HG03354 (cell line): Measurements from ENCODE around the gene EXO1.
"Not testable (repeated sequence)": the region's sequence is repeated elsewhere in the genome, so short reads cannot be mapped to it uniquely, and the experiment has no call there.

ENCODE experiments used
- ATAC-seq: cut with Tn5 transposase; IDR thresholded peaks from one replicate; pipeline ENCODE4 v1.9.1; 2021; ENCODE audit warnings: mild to moderate bottlenecking; ENCODE audit not compliant: unreplicated experiment, poor library complexity, severe bottlenecking

Gene EXO1

DNA sequence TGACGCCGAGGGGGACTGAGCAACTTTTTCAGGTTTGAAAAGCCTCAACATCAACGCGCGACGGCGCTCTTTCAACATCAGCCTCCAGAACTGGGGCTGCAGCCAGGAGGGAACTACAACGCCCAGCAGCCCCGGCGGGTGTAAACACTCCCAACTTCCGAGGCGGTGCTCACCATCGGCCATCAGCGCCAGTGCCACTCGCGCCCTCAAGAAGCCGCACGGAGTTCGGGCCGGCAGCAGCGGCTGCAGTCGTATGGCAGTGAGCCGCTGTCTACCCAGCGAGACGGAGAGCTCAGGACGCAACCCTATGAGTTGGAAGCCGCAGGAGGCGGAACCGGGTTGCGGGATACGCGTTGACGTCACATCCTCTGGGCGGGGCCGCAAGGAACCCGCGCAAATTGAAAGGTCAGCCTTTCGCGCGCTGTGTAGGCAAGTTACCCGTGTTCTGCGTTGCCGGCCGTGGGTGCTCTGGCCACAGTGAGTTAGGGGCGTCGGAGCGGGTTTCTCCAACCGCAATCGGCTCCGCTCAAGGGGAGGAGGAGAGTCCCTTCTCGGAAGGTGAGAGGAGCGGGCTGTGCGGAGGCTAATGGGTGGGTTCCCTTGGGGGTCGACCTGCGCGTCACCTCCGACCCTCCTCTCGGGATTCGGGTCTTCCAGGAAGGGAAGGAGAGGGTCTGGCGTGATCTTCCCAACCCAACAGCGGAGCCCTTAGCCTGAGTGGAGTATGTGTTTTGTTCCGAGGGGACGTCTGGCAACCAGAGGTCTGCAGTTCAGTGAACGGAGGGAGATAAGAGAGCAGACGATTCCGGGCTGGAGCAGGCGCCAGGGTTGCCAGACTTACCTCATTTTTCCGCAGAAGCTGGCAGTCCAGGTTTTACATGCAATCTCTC lies at the start of gene EXO1:
TSS of gene EXO1 (plus strand) at position 409 of the 890 bp plus-strand sequence. CDS start 2,222 bp downstream, outside the sequence.
- ATAC-seq, result peak; percentile 97

GRCh38 chr1:241799416-241799815 lies 48.6 kb upstream of the EXO1 start:
- ATAC-seq, result no peak

GRCh38 chr1:241800640-241801039 lies 47.4 kb upstream of the EXO1 start:
- ATAC-seq, result peak; percentile 78

DNA sequence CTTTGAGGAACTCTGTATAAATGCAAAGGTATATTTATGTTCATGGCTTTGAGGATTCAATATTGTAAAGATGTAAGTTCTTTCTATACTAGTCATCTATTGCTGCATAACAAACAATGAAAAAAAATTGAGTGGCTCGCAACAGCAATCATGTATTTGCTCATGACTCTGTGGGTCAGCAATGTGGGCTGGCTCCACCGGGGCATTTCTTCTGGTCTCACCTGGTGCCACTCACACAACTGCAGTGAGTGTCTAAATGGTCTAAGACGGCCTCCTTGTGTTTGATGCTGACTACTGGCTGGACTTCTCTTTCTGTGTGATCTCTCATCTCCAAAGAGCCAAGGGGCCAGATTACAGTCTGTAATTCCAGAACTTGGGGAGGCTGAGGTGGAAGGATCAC lies 45.1 kb upstream of the EXO1 start:
- ATAC-seq, result no peak

- ATAC-seq, result not testable (repeated sequence)
Observed at GRCh38 chr1:241804706-241805105, 43.3 kb upstream of the EXO1 start.

GRCh38 chr1:241808265-241808664 lies 39.7 kb upstream of the EXO1 start:
- no peak for ATAC-seq

GRCh38 chr1:241810769-241811405 lies 37.1 kb upstream of the EXO1 start:
- ATAC-seq, result peak; percentile 88

DNA sequence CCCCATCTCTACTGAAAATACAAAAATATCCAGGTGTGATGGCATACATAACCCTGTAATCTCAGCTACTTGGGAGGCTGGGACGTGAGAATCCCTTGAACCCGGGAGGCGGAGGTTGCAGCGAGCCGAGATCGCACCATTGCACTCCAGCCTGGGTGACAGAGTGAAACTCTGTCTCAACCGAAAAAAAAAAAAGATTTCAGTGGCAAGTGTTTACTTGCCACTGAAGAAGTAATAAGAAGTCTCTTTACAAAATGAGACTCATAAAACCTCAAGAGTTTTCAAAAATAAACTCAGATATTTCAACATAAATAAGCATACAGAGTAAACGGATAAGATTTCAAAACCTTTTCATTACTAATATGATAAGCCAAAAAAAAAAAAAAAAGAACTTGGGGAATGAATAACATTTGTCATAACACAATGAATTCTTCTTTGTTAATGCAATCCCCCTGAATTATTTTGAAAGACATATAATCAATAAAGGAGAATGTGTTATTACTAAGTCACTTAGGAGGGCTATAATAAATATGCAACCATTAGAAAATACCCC lies 34.2 kb upstream of the EXO1 start:
- ATAC-seq, result no peak

DNA sequence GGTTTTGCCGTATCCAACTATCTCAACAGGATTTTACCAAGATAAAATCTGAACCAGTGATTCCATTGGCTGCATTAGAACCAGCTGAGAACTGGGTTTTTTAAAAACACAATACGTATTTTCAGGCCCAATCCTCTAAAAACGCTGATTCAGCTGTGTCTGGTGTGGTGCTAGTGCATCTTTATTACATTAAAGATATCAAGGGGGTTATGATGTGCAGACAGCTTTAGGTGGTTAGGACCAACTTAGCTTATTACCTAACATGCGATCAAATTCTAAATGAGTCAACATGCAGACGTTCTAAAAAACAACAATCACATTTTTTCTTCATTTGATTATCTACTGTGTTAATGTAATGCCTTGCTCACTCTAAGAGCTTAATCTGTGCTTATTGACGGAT lies 32.0 kb upstream of the EXO1 start:
- no peak for ATAC-seq

DNA sequence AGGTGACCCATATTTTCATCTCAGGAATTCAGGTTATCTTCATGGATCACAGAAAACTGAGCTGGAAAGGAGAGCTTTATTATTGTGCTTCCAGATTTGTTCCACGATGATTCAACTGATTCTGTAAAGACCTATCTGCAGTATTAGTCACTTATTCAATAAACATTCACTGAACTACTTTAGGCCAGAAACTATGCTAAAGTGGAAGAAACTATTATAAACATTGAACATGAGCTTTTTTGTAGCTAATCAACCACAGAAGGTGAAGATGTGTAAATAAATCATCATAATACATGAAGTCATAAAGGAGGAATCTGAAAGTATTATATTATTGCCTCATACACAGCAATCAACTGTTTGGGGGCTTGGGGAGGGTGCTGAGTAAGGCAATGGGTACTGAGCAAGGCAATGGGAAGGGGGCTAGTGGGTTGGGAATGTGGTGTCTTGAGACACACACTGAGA lies 30.6 kb upstream of the EXO1 start:
- ATAC-seq, result no peak

- no peak for ATAC-seq
Observed at GRCh38 chr1:241817956-241818612, 29.9 kb upstream of the EXO1 start.

- no peak for ATAC-seq
Observed at GRCh38 chr1:241819340-241819866, 28.6 kb upstream of the EXO1 start.

DNA sequence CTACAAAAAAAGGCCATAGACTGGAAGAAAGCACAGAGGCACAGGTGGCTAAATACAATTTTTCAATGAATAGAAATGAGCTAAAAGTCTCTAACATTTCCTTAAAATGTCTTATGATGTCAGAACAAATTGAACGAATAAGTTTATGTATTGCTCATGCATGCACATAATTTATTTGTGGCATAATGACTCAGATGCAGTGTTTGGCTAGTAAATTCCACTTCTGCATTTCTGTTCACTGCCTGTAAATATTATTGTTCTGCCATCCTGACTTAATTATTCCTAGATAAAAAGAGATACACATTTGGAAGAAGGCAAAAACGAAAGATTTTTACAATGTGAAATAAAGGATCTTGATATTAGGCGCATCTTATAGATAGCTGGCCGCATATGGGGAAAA lies 26.6 kb upstream of the EXO1 start:
- ATAC-seq, result no peak

- ATAC-seq, result no peak
Observed at GRCh38 chr1:241822846-241823245, 25.2 kb upstream of the EXO1 start.

DNA sequence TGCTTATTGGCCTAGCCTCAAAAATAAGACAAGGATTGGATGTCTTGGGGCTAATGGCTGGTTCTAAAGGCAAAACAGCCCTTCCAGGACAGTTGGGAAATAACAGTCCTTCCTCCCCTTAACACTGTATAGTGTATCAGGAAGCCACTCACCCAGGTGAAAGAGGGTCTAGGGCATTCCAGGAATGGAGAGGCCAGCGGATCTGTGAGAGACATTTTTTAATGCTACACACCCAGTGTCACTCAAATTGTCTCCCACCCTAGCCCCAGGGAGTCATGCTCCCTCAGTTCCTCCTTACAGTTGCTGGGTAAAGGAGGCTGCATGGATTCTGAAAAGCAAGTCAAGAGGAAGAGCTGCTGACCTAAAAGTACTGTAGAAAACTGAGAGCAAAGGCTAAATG lies 24.1 kb upstream of the EXO1 start:
- no peak for ATAC-seq

DNA sequence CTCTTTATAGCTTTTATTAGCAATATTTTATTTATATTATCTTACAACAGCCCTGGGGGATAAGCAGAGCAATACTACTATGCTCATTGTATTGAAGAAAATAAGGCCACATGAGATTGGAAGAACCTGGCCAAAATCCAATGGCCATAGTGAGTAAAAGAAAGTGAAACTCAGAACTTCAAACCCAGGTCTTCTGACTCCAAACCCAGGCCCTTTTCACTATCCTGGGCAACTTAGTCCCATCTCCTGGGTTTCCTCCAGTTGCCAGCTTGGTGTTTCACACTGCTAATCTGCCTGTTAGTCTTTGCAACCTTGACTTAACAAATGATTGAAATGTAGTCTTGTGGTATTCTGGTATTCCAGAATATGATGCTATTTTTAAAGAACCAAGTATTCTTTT lies 22.4 kb upstream of the EXO1 start:
- ATAC-seq, result no peak

DNA sequence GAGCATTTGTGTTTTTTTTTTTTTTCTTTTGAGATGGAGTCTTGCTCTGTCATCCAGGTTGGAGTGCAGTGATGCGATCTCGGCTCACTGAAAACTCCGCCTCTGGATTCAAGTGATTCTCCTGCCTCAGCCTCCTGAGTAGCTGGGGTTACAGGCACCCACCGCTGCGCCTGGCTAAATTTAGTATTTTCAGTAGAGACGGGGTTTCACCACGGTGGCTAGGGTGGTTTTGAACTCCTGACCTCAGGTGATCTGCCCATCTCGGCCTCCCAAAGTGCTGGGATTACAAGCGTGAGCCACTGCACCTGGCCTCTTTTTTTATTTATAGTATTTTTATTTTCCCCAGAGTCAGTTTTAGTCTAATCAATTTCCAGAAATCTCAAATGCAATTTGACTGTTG lies 21.4 kb upstream of the EXO1 start:
- ATAC-seq, result not testable (repeated sequence)

DNA sequence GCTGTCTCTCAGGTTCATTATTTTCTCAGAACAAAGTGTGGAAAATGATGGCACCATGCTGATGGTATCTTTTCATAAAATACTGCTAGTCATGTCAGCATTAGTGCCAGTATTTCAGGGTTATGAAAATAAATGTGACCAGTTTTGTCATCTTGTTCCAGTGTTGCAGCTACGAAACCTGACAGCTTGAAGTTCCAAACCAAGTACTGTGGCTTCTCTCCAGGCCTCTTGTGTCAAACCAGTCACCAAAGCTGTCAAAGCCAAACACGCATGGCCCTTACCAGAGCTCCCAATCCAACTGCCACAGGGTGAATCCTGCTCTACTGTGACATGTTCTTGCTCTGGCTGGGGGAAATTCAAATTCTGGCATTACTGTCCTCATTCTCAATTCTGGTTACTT lies 20.7 kb upstream of the EXO1 start:
- no peak for ATAC-seq

DNA sequence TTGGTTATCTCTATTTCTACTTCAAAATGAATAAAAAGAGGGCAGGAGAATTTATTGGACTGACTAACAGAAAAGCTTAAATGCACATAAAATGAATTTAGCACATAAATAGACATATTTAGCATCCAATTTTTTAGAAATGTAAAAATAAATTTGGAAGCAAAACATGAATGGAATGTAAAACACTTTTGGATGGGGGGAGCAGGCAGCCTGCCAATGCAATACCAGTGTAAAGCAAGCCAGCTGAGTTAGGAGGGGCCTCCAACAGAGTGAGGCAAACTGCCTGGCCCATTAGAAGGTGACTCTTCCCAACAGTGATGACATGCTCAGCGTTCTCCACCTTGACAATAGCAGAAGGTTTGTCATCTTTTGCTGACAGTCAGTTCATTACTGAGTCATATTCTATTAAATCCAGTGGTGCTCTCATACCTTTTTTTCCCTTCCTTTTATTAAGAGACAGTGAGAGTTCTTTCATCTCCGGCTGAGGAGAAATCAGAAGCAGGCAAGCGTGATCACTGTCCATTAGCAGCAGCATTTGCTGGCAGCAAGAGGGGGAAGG lies 19.5 kb upstream of the EXO1 start:
- ATAC-seq, result no peak

DNA sequence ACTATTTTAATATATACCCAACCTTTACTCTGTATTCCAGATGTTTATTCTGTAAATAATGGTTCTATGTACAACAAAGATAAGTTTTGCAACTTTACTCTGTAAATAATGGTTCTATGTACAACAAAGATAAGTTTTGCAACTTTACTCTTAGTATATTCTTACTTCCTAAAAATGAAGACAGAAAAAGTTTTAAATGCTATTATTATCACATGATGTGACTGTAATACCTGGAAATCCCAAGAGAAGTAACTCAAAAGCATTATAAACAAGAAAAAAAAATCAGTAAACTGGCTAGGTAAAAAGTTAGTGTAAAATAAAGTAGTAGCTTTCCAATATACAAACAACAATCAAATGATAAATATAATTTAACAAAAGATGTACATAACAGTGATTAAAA lies 18.5 kb upstream of the EXO1 start:
- no peak for ATAC-seq
